ENCODE measurements around the gene YAP1.

Gene YAP1

DNA sequence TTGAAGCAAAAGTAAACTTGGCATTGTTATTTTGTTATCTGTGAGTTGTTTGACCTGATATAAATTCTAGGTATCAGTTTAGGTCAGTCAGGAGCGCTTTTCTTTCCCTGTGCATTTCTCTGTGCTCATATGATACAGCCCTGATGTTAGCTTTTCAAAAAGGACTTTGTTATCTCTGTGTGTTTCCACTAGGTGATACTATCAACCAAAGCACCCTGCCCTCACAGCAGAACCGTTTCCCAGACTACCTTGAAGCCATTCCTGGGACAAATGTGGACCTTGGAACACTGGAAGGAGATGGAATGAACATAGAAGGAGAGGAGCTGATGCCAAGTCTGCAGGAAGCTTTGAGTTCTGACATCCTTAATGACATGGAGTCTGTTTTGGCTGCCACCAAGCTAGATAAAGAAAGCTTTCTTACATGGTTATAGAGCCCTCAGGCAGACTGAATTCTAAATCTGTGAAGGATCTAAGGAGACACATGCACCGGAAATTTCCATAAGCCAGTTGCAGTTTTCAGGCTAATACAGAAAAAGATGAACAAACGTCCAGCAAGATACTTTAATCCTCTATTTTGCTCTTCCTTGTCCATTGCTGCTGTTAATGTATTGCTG, 119.4 kb downstream of the YAP1 start (continued):
- TF ChIP-seq CTCF (tag by site-specific recombination; IDR thresholded peaks at IDR 0.05) (no peak), ZNF18 (tag by site-specific recombination; IDR thresholded peaks at IDR 0.05) (no peak), ZNF184 (tag by site-specific recombination; IDR thresholded peaks at IDR 0.05) (no peak)

- no peak for TF ChIP-seq ZNF202 (tag by site-specific recombination; IDR thresholded peaks at IDR 0.05; ENCODE audit: borderline replicate concordance)
- H3K36me3 ChIP-seq (ENCODE audit: control insufficient read depth in 2 of 2, insufficient read depth in 1 of 2, low read length in 2 of 2): peaks cover 0 to 24% of the 10 kb centered on the region in 2 experiments; a peak in 1 of 3 replicates
- H3K9me3 ChIP-seq (ENCODE audit: control insufficient read depth, insufficient read depth, low read depth, low read length): no peaks in the 10 kb centered on the region
- H3K4me3 ChIP-seq (ENCODE audit: low read depth, low read length): no peak overlapping the region
- no peak overlapping the region for H3K27ac ChIP-seq (ENCODE audit: extremely low read depth, low read depth, low read length)
- H3K4me1 ChIP-seq (ENCODE audit: control insufficient read depth, insufficient read depth, low read length): no peaks in the 10 kb centered on the region; the same call in 1 of the 2 replicates
- ChIA-PET POLR2A (no interaction called here), CTCF (interaction anchor here (0.6 to 1.3 kb wide), 3 partner anchors 24 to 368 kb away, joined by 3 to 4 read pairs (median 3); no protein-coding TSS in a partner anchor)
Observed at GRCh38 chr11:102230186-102230585, 119.9 kb downstream of the YAP1 start.

DNA sequence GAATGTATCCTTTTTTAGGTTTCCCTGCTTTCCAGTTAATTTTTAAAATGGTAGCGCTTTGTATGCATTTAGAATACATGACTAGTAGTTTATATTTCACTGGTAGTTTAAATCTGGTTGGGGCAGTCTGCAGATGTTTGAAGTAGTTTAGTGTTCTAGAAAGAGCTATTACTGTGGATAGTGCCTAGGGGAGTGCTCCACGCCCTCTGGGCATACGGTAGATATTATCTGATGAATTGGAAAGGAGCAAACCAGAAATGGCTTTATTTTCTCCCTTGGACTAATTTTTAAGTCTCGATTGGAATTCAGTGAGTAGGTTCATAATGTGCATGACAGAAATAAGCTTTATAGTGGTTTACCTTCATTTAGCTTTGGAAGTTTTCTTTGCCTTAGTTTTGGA, 120.7 kb downstream of the YAP1 start:
- H3K36me3 ChIP-seq (ENCODE audit: control insufficient read depth in 2 of 2, insufficient read depth in 1 of 2, low read length in 2 of 2): peaks cover 0 to 21% of the 10 kb centered on the region in 2 experiments; a peak in 1 of 3 replicates
- no peak overlapping the region for H3K4me3 ChIP-seq (ENCODE audit: low read depth, low read length)
- TF ChIP-seq ZSCAN16 (tag by site-specific recombination; IDR thresholded peaks at IDR 0.05) (no peak), ZNF366 (tag by site-specific recombination; conservative IDR thresholded peaks at IDR 0.05) (no peak), ZNF112 (tag by site-specific recombination; IDR thresholded peaks at IDR 0.05) (no peak), KLF17 (tag by site-specific recombination; IDR thresholded peaks at IDR 0.05) (no peak), KLF1 (tag by site-specific recombination; IDR thresholded peaks at IDR 0.05) (no peak), PRDM1 (tag by site-specific recombination; IDR thresholded peaks at IDR 0.05) (no peak), GLI4 (tag by site-specific recombination; IDR thresholded peaks at IDR 0.05) (no peak), ZNF645 (tag by site-specific recombination; IDR thresholded peaks at IDR 0.05) (no peak), ZNF555 (tag by site-specific recombination; conservative IDR thresholded peaks at IDR 0.05) (no peak), ZNF175 (tag by site-specific recombination; IDR thresholded peaks at IDR 0.05) (no peak), ZNF266 (tag by site-specific recombination; IDR thresholded peaks at IDR 0.05; ENCODE audit: low read depth) (no peak), ZNF544 (tag by site-specific recombination; IDR thresholded peaks at IDR 0.05) (no peak), YY2 (tag by site-specific recombination; IDR thresholded peaks at IDR 0.05) (no peak), ZNF341 (tag by site-specific recombination; IDR thresholded peaks at IDR 0.05; ENCODE audit: low read depth) (no peak)
- TF ChIP-seq, protein P1, sequence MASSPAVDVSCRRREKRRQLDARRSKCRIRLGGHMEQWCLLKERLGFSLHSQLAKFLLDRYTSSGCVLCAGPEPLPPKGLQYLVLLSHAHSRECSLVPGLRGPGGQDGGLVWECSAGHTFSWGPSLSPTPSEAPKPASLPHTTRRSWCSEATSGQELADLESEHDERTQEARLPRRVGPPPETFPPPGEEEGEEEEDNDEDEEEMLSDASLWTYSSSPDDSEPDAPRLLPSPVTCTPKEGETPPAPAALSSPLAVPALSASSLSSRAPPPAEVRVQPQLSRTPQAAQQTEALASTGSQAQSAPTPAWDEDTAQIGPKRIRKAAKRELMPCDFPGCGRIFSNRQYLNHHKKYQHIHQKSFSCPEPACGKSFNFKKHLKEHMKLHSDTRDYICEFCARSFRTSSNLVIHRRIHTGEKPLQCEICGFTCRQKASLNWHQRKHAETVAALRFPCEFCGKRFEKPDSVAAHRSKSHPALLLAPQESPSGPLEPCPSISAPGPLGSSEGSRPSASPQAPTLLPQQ (tag by site-specific recombination; IDR thresholded peaks at IDR 0.05): no peak
- TF ChIP-seq, protein P2, sequence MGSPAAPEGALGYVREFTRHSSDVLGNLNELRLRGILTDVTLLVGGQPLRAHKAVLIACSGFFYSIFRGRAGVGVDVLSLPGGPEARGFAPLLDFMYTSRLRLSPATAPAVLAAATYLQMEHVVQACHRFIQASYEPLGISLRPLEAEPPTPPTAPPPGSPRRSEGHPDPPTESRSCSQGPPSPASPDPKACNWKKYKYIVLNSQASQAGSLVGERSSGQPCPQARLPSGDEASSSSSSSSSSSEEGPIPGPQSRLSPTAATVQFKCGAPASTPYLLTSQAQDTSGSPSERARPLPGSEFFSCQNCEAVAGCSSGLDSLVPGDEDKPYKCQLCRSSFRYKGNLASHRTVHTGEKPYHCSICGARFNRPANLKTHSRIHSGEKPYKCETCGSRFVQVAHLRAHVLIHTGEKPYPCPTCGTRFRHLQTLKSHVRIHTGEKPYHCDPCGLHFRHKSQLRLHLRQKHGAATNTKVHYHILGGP (tag by site-specific recombination; IDR thresholded peaks at IDR 0.05): no peak
- POLR2A ChIA-PET: no interaction called here
- H3K9me3 ChIP-seq (ENCODE audit: control insufficient read depth, insufficient read depth, low read depth, low read length): no peaks in the 10 kb centered on the region
- no peaks in the 10 kb centered on the region; the same call in 1 of the 2 replicates for H3K4me1 ChIP-seq (ENCODE audit: control insufficient read depth, insufficient read depth, low read length)
- no peak overlapping the region for H3K27ac ChIP-seq (ENCODE audit: extremely low read depth, low read depth, low read length)
- CTCF ChIA-PET: interaction anchor here (0.6 to 1.3 kb wide), 5 partner anchors 22 to 1238 kb away, joined by 3 to 4 read pairs (median 3); no protein-coding TSS in a partner anchor

Data from HEK293 (cell line).